ENCODE measurements around the gene KMT2B. TPM values are rescaled to one million over a fixed set of nuclear protein-coding genes. Genes with fewer than 3 reads are reported as not detected.
"Not testable (repeated sequence)": the region's sequence is repeated elsewhere in the genome, so short reads cannot be mapped to it uniquely, and the experiment has no call there.

Gene KMT2B
- total and polyA plus RNA-seq, 9 of the 15 experiments (the other 6 are each of a cell fraction or from before 2014, with no cell fraction given) = 0.63 to 43.9 (median 8.1) TPM

DNA sequence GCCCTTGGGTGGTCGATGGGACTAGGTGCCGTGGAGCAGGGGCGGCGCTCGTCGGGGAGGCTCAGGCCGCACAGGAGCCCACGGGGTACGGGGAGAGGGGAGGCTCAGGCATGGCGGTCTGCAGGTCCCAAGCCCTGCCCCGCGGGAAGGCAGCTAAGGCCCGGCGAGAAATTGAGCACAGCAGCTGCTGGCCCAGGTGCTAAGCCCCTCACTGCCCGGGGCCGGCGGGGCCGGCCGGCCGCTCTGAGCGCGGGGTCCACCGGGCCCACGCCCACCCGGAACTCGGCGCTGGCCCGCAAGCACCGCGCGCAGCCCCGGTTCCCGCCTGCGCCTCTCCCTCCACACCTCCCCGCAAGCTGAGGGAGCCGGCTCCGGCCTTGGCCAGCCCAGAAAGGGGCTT lies 26.7 kb upstream of the KMT2B start:
- H3K4me2 ChIP-seq (ENCODE audit: insufficient read depth, low read length); in situ Hi-C loops (cut with MboI); H3K27ac ChIP-seq (ENCODE audit: extremely low read depth, low read depth, low read length); H3K4me1 ChIP-seq (replicated peaks in 1 of 2; ENCODE audit: control insufficient read depth in 2 of 2, insufficient read depth in 2 of 2, low read length in 2 of 2); H3K4me3 ChIP-seq; FAIRE-seq; H3K36me3 ChIP-seq (ENCODE audit: control insufficient read depth, insufficient read depth, low read length); CTCF ChIA-PET (ENCODE audit: low intra/inter-chr PET ratio); H2AFZ ChIP-seq (ENCODE audit: low read depth, low read length); H3K9me1 ChIP-seq (ENCODE audit: control insufficient read depth, insufficient read depth, low read length); H4K20me1 ChIP-seq (replicated peaks; ENCODE audit: control insufficient read depth, insufficient read depth, low read length); DNase-seq (ENCODE audit: extremely low read depth in 1 of 4, low spot score in 3 of 4); H3K9ac ChIP-seq (ENCODE audit: insufficient read depth in 1 of 2, low read depth in 2 of 2, low read length in 2 of 2); intact Hi-C loops (cut with micrococcal nuclease); BruUV-seq (replicated peaks); ATAC-seq; H3K9me3 ChIP-seq (replicated peaks; ENCODE audit: control insufficient read depth, insufficient read depth, low read depth, low read length); H3K27me3 ChIP-seq (ENCODE audit: control insufficient read depth in 2 of 2, insufficient read depth in 2 of 2, low read length in 2 of 2); H3K79me2 ChIP-seq (ENCODE audit: control insufficient read depth, insufficient read depth, low read length): not testable (repeated sequence)
- POLR2A ChIA-PET = interaction anchor here (0.6 kb wide), 1 partner anchor 231 kb away, joined by 3 read pairs; no protein-coding TSS in a partner anchor
- 63% methylated on average over 9 of the region's 37 CpGs for WGBS (ENCODE audit: insufficient coverage, low coverage, missing lambda C conversion rate)

DNA sequence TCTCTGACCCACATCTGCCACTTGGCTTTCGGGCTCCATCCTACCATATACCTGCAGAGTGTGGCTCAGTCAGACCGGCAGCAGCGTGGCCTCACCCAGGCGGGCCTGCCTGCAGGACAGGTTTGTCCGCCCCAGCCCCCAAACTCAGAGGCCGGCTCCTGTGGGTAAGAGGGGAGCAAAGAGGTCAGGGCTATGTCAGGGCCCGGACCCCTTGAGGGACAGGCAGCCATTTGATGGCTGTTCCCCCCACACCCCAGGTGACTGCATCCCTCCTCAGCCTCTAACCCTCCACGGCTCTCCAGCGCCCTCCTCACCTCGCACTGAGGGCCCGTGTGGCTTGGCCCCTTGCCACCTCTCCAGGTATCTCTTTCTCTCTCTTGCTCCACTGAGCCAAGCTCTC lies 25.8 kb upstream of the KMT2B start:
- no peak overlapping the region for H3K4me2 ChIP-seq (ENCODE audit: insufficient read depth, low read length)
- no peaks in the 10 kb centered on the region for H3K9me1 ChIP-seq (ENCODE audit: control insufficient read depth, insufficient read depth, low read length)
- ChIA-PET POLR2A (no interaction called here), CTCF (ENCODE audit: low intra/inter-chr PET ratio) (interaction anchor here (3.3 to 3.6 kb wide), 2 partner anchors 25 to 240 kb away, joined by 32 to 76 read pairs; partner anchors contain the start of gene KMT2B)
- no peaks in the 10 kb centered on the region for H3K36me3 ChIP-seq (ENCODE audit: control insufficient read depth, insufficient read depth, low read length)
- H3K9me3 ChIP-seq (replicated peaks; ENCODE audit: control insufficient read depth, insufficient read depth, low read depth, low read length) = peaks cover 5% of the 10 kb centered on the region; the same call in 1 of the 2 replicates
- in situ Hi-C loops (cut with MboI) = no loop called here
- DNase-seq (ENCODE audit: extremely low read depth in 1 of 4, low spot score in 3 of 4) = no peak
- H3K27me3 ChIP-seq (ENCODE audit: control insufficient read depth in 2 of 2, insufficient read depth in 2 of 2, low read length in 2 of 2) = no peaks in the 10 kb centered on the region
- no peaks in the 10 kb centered on the region; a peak in 1 of 5 replicates for H3K4me1 ChIP-seq (replicated peaks in 1 of 2; ENCODE audit: control insufficient read depth in 2 of 2, insufficient read depth in 2 of 2, low read length in 2 of 2)
- 42% methylated on average over 7 of the region's 11 CpGs for WGBS (ENCODE audit: insufficient coverage, low coverage, missing lambda C conversion rate)
- no peak for ATAC-seq
- no TSS peak for BruUV-seq (replicated peaks)
- H3K4me3 ChIP-seq = no peak overlapping the region
- H2AFZ ChIP-seq (ENCODE audit: low read depth, low read length) = no peak overlapping the region
- H4K20me1 ChIP-seq (replicated peaks; ENCODE audit: control insufficient read depth, insufficient read depth, low read length) = no peaks in the 10 kb centered on the region
- no peak overlapping the region for H3K9ac ChIP-seq (ENCODE audit: insufficient read depth in 1 of 2, low read depth in 2 of 2, low read length in 2 of 2)
- intact Hi-C loops (cut with micrococcal nuclease) = no loop called here
- no peak overlapping the region for H3K27ac ChIP-seq (ENCODE audit: extremely low read depth, low read depth, low read length)
- no peak for FAIRE-seq
- no peaks in the 10 kb centered on the region for H3K79me2 ChIP-seq (ENCODE audit: control insufficient read depth, insufficient read depth, low read length)
- TF ChIP-seq ZNF354B (CRISPR knock-in tag; IDR thresholded peaks at IDR 0.05) (no peak), ELF4 (CRISPR knock-in tag; IDR thresholded peaks at IDR 0.05) (no peak), ZNF318 (IDR thresholded peaks at IDR 0.05; ENCODE audit: borderline replicate concordance in 1 of 2, low read depth in 1 of 2) (no peak), E2F3 (CRISPR knock-in tag; IDR thresholded peaks at IDR 0.05) (no peak), ZBTB12 (CRISPR knock-in tag; IDR thresholded peaks at IDR 0.05) (no peak), FOS (IDR thresholded peaks at IDR 0.05; ENCODE audit: extremely low read depth, insufficient read length) (no peak), U2AF1 (optimal IDR thresholded peaks at IDR 0.05; ENCODE audit: low read depth, low read length) (no peak)

Data from K562 (cell line).